CD4-positive, alpha-beta memory T cell (primary cell): ENCODE measurements around the gene OR7G1. TPM values are rescaled to one million over a fixed set of nuclear protein-coding genes. Genes with fewer than 3 reads are reported as not detected.
A peak's percentile ranks its signal among the peaks of the same experiment; 100 is the strongest.

ENCODE experiments used
- CTCF ChIA-PET: fragments of 350-600 bp; sonication (Branson Sonifier 250); formaldehyde crosslinking; loops from one replicate; lab custom pipeline; 2021; ENCODE audit warnings: inconsistent platforms; ENCODE audit not compliant: partially characterized antibody; lab: Charles Lee
- POLR2A ChIA-PET: fragments of 350-600 bp; sonication (Branson Sonifier 250); formaldehyde crosslinking; loops from one replicate; lab custom pipeline; 2021; ENCODE audit not compliant: partially characterized antibody; lab: Charles Lee
- DNase-seq, 5 donors: peaks; one replicate each; pipeline versions ENCODE4 v3.0.0 to v3.0.0-alpha.2; 2020 to 2022; ENCODE audit warnings: mixed read lengths in 1 of 5
- H3K27ac ChIP-seq: one replicate; pipeline ENCODE4 v1.7.0; 2013; ENCODE audit warnings: low read depth, low read length
- H3K27me3 ChIP-seq: 2 replicates; pipeline ENCODE4 v1.7.0; 2013; ENCODE audit warnings: mild to moderate bottlenecking, low read length, moderate library complexity; ENCODE audit not compliant: insufficient read depth
- H3K36me3 ChIP-seq: 2 replicates; pipeline ENCODE4 v1.7.0; 2013; ENCODE audit warnings: mild to moderate bottlenecking, low read length, moderate library complexity; ENCODE audit not compliant: insufficient read depth
- H3K4me1 ChIP-seq: 2 replicates; pipeline ENCODE4 v1.7.0; 2013; ENCODE audit warnings: mild to moderate bottlenecking, low read length, moderate library complexity; ENCODE audit not compliant: insufficient read depth
- H3K4me3 ChIP-seq, 2 donors: one replicate each; pipeline ENCODE4 v1.7.0; 2013; ENCODE audit warnings: low read length in 2 of 2, mild to moderate bottlenecking in 1 of 2
- H3K9me3 ChIP-seq, 2 donors: one replicate each; pipeline ENCODE4 v1.7.0; 2013; ENCODE audit warnings: low read length in 2 of 2, control low read depth in 1 of 2; ENCODE audit not compliant: control insufficient read depth in 1 of 2
- H3K27ac Mint-ChIP-seq, 7 donors: one replicate each; pipeline ENCODE4 v1.8.0; 2020 to 2021; ENCODE audit warnings: mixed read lengths in 7 of 7, mild to moderate bottlenecking in 6 of 7, inconsistent platforms in 3 of 7, moderate library complexity in 3 of 7
- H3K27me3 Mint-ChIP-seq, 2 donors: one replicate each; pipeline ENCODE4 v1.8.0; 2020 to 2021; ENCODE audit warnings: mixed read lengths in 2 of 2
- H3K36me3 Mint-ChIP-seq, 2 donors: one replicate each; pipeline ENCODE4 v1.8.0; 2020 to 2021; ENCODE audit warnings: mixed read lengths in 2 of 2, inconsistent platforms in 1 of 2, mild to moderate bottlenecking in 1 of 2
- H3K4me1 Mint-ChIP-seq, 4 donors: one replicate each; pipeline ENCODE4 v1.8.0; 2020 to 2021; ENCODE audit warnings: mixed read lengths in 4 of 4, mild to moderate bottlenecking in 1 of 4
- H3K4me3 Mint-ChIP-seq, 8 donors: one replicate each; pipeline ENCODE4 v1.8.0; 2020 to 2021; ENCODE audit warnings: mixed read lengths in 8 of 8, mild to moderate bottlenecking in 7 of 8, moderate library complexity in 6 of 8, inconsistent platforms in 3 of 8
- H3K9me3 Mint-ChIP-seq, 8 donors: one replicate each; pipeline ENCODE4 v1.8.0; 2020 to 2021; ENCODE audit warnings: mixed read lengths in 8 of 8, mild to moderate bottlenecking in 5 of 8, inconsistent platforms in 3 of 8, moderate library complexity in 1 of 8
- intact Hi-C: fragments of 100-400 bp; cut with micrococcal nuclease; formaldehyde crosslinking; loops from one replicate; pipeline ENCODE4 v1.15.1; 2023
- polyA plus RNA-seq, 2 donors: library from polyadenylated mRNA; unstranded; fragments of 300-500 nt; fragmentation: Illumina TruSeq; gene quantifications; one replicate each; pipeline ENCODE4 v1.2.3, GENCODE V29; 2021
- total RNA-seq, 2 experiments: library from RNA; stranded (reverse); gene quantifications; one replicate each; pipeline ENCODE4 v1.2.3, GENCODE V29; 2021

The OR7G1 gene
- total and polyA plus RNA-seq, 4 experiments from 2014 or later = not detected

DNA sequence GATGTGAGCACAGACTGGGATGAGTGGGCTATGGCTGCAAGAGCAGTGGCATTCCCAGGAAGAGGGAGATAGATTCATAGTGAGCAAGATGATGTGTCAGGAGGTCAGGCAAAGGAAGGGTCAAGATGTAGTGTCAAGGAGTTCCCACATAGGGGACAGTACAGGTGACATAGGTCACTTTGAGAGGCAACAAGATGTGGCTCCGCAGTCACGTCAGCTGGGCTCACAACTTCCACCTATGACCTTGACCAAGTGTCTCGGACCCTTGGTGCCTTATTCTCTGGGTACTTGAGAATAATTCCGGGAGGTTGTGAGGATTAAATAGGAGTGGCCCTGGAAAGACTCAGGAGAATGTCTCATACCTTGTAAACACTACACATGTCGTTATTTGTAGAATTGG lies 35.1 kb upstream of the OR7G1 start:
- Histone ChIP-seq H3K4me1 (peaks cover 17% of the 10 kb centered on the region), H3K9me3 (no peaks in the 10 kb centered on the region), H3K27me3 (no peaks in the 10 kb centered on the region), H3K4me3 (no peak overlapping the region), H3K36me3 (peaks cover 6% of the 10 kb centered on the region), H3K27ac (no peak overlapping the region)
- H3K4me1 Mint-ChIP-seq = peaks cover 40 to 74% (median 66%) of the 10 kb centered on the region in 4 donors
- ChIA-PET POLR2A (no interaction called here), CTCF (no interaction called here)
- no peaks in the 10 kb centered on the region for H3K27me3 Mint-ChIP-seq
- no peak for DNase-seq
- intact Hi-C loops = no loop called here
- peaks cover 73 to 77% of the 10 kb centered on the region in 2 donors for H3K36me3 Mint-ChIP-seq
- H3K4me3 Mint-ChIP-seq = peak overlapping the region in 2 of 8 donors; percentile 21 to 68
- peaks cover 0 to 18% (median 5%) of the 10 kb centered on the region in 8 donors for H3K9me3 Mint-ChIP-seq
- H3K27ac Mint-ChIP-seq = peak overlapping the region in 4 of 7 donors; percentile 12 to 38 (median 28)

DNA sequence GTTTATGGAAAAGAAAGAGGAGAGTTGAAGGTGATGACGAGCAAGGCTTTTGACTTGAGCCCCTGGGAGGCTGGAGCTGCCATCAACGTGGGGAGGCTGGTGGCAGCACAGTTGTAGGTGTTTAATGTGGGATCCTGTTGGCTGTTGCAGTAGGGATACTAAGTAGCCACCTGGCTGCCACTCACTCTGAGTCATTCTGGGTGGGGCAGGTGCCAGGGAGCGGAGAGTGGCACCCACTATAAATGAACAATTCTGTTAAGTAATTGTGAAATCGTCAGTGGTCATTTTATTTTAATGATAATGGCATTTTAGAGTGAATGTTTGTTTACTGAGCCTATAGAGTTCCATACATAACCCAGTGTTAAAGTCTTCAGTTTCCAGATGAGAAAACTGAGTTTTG lies 34.4 kb upstream of the OR7G1 start:
- Mint-ChIP-seq H3K36me3 (peaks cover 72 to 77% of the 10 kb centered on the region in 2 donors), H3K27me3 (no peaks in the 10 kb centered on the region), H3K27ac (peak overlapping the region in 2 of 7 donors; percentile 36 to 54), H3K4me3 (peak overlapping the region in 2 of 8 donors; percentile 55 to 68), H3K4me1 (peaks cover 39 to 78% (median 66%) of the 10 kb centered on the region in 4 donors), H3K9me3 (peaks cover 0 to 24% (median 12%) of the 10 kb centered on the region in 8 donors)
- Histone ChIP-seq H3K27me3 (no peaks in the 10 kb centered on the region), H3K36me3 (peaks cover 7% of the 10 kb centered on the region), H3K27ac (no peak overlapping the region), H3K9me3 (peaks cover 0 to 3% of the 10 kb centered on the region in 2 donors), H3K4me3 (no peak overlapping the region), H3K4me1 (peaks cover 17% of the 10 kb centered on the region)
- ChIA-PET CTCF (no interaction called here), POLR2A (no interaction called here)
- intact Hi-C loops = no loop called here
- no peak for DNase-seq

DNA sequence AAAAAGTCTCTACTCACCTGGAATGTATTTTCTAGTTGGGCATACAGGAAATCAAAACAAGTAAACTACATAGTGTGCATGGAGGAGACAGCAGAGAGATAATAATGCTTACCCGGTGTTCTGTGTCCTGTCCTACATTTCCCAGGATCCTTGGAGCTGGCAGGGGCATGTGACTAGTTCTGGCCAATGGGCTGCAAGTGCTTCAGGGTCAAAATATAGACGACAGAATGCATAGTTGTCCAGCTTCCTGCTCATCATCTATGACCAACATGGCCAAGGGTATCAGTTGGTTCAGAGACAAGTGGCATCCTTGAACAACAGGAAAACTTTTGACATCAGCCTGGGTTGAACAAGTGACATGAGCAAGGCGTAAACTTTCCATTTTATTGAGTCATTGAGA lies 33.1 kb upstream of the OR7G1 start:
- H3K36me3 ChIP-seq = peaks cover 7% of the 10 kb centered on the region
- CTCF ChIA-PET = no interaction called here

DNA sequence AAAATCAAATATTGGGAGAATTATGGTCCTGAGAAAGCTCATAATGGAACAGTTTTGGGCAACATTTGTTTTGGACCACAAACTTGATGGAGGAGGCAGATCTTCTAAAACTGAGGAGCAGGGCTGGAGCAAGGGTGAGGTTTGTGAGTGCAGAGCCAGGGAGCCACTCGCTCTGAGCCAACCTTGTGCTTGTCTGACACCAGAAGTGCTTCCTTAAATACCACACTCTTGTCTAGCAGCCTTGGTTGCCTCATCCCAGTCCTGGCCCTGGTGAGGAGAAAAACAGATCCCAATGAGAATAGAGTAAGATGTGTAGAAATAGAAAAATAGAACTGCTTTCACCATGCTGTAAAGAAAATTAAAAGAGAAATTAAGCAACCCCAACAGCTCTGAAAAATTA lies 31.3 kb upstream of the OR7G1 start:
- Histone ChIP-seq H3K9me3 (peaks cover 0 to 8% of the 10 kb centered on the region in 2 donors), H3K36me3 (peaks cover 4% of the 10 kb centered on the region), H3K4me1 (peaks cover 27% of the 10 kb centered on the region), H3K27ac (no peak overlapping the region), H3K4me3 (no peak overlapping the region), H3K27me3 (no peaks in the 10 kb centered on the region)
- Mint-ChIP-seq H3K4me1 (peaks cover 44 to 79% (median 64%) of the 10 kb centered on the region in 4 donors), H3K36me3 (peaks cover 66 to 72% of the 10 kb centered on the region in 2 donors), H3K9me3 (peaks cover 0 to 32% (median 17%) of the 10 kb centered on the region in 8 donors), H3K4me3 (no peak overlapping the region), H3K27me3 (no peaks in the 10 kb centered on the region), H3K27ac (no peak overlapping the region)
- CTCF ChIA-PET = no interaction called here
- no peak for DNase-seq
- intact Hi-C loops = no loop called here
- POLR2A ChIA-PET = no interaction called here

More for the DNA sequence above, 33.1 kb upstream of the OR7G1 start:
- intact Hi-C loops = no loop called here
- DNase-seq = no peak
- Histone ChIP-seq H3K4me3 (no peak overlapping the region), H3K27me3 (no peaks in the 10 kb centered on the region), H3K27ac (no peak overlapping the region), H3K9me3 (peaks cover 0 to 8% of the 10 kb centered on the region in 2 donors), H3K4me1 (peaks cover 17% of the 10 kb centered on the region)
- POLR2A ChIA-PET = no interaction called here
- Mint-ChIP-seq H3K36me3 (peaks cover 73 to 79% of the 10 kb centered on the region in 2 donors), H3K27me3 (no peaks in the 10 kb centered on the region), H3K4me1 (peaks cover 36 to 80% (median 64%) of the 10 kb centered on the region in 4 donors), H3K27ac (no peak overlapping the region), H3K9me3 (peaks cover 0 to 32% (median 18%) of the 10 kb centered on the region in 8 donors), H3K4me3 (peak overlapping the region in 1 of 8 donors; percentile 31)

DNA sequence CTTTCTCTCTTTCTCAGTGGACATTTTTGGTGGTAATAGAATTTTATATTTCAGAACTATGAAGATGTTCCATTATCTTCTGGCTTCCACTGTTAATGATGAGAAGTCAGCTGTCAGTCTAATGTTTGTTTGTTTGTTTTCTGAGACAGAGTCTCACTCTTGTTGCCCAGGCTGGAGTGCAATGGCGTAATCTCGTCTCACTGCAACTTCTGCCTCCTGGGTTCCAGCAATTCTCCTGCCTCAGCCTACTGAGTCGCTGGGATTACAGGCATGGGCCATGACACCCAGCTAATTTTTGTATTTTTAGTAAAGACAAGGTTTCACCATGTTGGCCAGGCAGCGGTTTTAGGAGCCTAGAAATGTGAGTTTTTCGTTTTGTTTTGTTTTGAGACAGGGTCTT lies 29.4 kb upstream of the OR7G1 start:
- no peak overlapping the region for H3K27ac ChIP-seq
- Mint-ChIP-seq H3K36me3 (peaks cover 54 to 62% of the 10 kb centered on the region in 2 donors), H3K27ac (peak overlapping the region in 1 of 7 donors; percentile 47), H3K27me3 (no peaks in the 10 kb centered on the region), H3K4me1 (peaks cover 44 to 79% (median 59%) of the 10 kb centered on the region in 4 donors), H3K9me3 (peaks cover 0 to 19% (median 15%) of the 10 kb centered on the region in 8 donors), H3K4me3 (peak overlapping the region in 2 of 8 donors; percentile 15 to 65)
- intact Hi-C loops = no loop called here
- H3K4me1 ChIP-seq = peaks cover 30% of the 10 kb centered on the region
- ChIA-PET POLR2A (no interaction called here), CTCF (no interaction called here)
- H3K36me3 ChIP-seq = peaks cover 4% of the 10 kb centered on the region
- DNase-seq = no peak
- peaks cover 0 to 8% of the 10 kb centered on the region in 2 donors for H3K9me3 ChIP-seq
- no peak overlapping the region for H3K4me3 ChIP-seq
- H3K27me3 ChIP-seq = no peaks in the 10 kb centered on the region

DNA sequence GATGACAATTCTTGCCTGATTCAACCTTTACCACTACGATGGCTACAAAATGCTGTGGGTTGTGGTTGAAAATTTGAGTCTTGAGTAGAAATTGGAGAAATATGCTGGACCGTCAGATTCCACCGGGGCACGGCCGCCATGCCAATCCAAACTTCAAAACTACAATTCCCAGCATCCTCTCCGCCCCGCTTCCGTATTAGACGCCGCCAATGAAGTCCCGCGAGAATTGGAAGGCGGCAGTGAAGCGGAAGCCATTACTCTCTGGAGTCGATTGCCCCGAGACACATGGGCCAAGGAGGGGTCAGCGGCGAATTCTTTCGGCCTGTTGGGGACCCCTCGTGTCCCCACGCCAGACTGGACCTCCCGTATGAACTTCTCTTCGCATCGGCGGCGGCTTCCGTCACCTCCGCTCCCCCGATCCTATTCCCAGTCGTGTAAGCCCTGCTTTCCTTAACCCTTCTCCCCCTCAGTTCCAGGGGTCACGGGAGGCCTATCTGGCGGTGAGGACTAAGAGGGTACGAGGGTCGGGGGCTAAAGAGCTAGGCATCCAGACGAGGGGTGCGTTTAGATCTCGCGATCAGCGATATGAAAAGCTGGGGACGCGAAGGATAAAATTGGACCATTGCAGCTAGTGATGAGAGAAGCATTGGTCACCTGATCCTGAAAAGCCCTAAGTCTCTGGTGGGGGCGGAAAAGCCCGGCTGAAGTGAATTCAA lies 24.8 kb upstream of the OR7G1 start, which contains the start of gene ZNF317:
Gene ZNF317 (plus strand): TSS at position 239 of the 716 bp plus-strand sequence. CDS start 15,620 bp downstream, outside the sequence.
- peak within 1 kb of the TSS; percentile 96 for H3K27ac ChIP-seq
- H3K27me3 Mint-ChIP-seq = peaks cover 1 to 2% of the 10 kb centered on the region in 2 donors
- DNase-seq = peak; percentile 88 to 95 (median 89)
- CTCF ChIA-PET = no interaction called here
- intact Hi-C loops = loop anchor here (1.0 kb wide), 3 partner anchors 295 to 481 kb away; partner anchors contain the start of genes ZNF121, ZNF266 and ZNF561
- H3K36me3 ChIP-seq = peaks cover 3% of the 10 kb centered on the region
- POLR2A ChIA-PET = interaction anchor here (0.8 kb wide), 1 partner anchor 628 kb away, joined by 4 read pairs; the partner anchor contains the start of gene ZNF846
- peaks cover 25% of the 10 kb centered on the region for H3K4me1 ChIP-seq
- peaks cover 0 to 8% of the 10 kb centered on the region in 2 donors for H3K9me3 ChIP-seq
- H3K4me3 Mint-ChIP-seq = peak within 1 kb of the TSS; percentile 95 to 99 (median 98)
- peak within 1 kb of the TSS; percentile 95 to 99 (median 98) for H3K27ac Mint-ChIP-seq
- H3K27me3 ChIP-seq = no peaks in the 10 kb centered on the region
- peak within 1 kb of the TSS; percentile 82 to 88 for H3K4me3 ChIP-seq
- H3K36me3 Mint-ChIP-seq = peaks cover 19 to 32% of the 10 kb centered on the region in 2 donors
- H3K4me1 Mint-ChIP-seq = peaks cover 29 to 48% (median 37%) of the 10 kb centered on the region in 4 donors
- H3K9me3 Mint-ChIP-seq = peaks cover 0 to 11% (median 9%) of the 10 kb centered on the region in 8 donors

DNA sequence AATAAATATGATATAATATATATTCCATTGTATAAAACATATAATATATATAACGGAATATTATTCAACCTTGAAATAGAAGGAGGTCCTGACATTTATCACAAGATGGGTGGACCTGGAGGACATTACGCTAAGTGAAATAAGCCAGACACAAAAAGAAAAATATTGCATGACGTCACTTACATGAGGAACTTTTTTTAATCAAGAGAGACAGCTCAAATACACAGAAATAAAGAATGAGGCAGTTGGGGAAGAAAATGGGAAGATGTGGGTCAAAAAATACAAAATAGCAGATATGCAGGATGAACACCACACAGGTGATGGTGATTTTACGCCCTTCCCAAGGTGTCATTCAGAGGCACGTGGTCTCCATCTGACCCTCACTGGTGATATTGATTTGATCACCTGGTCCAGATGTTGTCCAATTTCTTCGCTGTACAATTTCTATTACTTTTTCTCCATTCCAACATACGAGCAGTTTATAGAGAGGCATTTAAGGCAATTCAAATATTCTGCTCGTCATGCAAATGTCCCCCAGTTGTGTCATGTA lies 24.1 kb upstream of the OR7G1 start:
- Mint-ChIP-seq H3K4me1 (peaks cover 27 to 44% (median 35%) of the 10 kb centered on the region in 4 donors), H3K27ac (peak overlapping the region; percentile 95 to 99 (median 98)), H3K27me3 (peaks cover 2% of the 10 kb centered on the region in 2 donors), H3K36me3 (peaks cover 12 to 26% of the 10 kb centered on the region in 2 donors), H3K4me3 (peak overlapping the region; percentile 95 to 99 (median 98)), H3K9me3 (peaks cover 0 to 5% (median 3%) of the 10 kb centered on the region in 8 donors)
- no peaks in the 10 kb centered on the region for H3K27me3 ChIP-seq
- H3K36me3 ChIP-seq = no peaks in the 10 kb centered on the region
- no peak for DNase-seq
- H3K27ac ChIP-seq = peak overlapping the region; percentile 96
- peaks cover 25% of the 10 kb centered on the region for H3K4me1 ChIP-seq
- CTCF ChIA-PET = no interaction called here
- H3K4me3 ChIP-seq = peak overlapping the region; percentile 82 to 88
- POLR2A ChIA-PET = no interaction called here
- H3K9me3 ChIP-seq = peaks cover 0 to 2% of the 10 kb centered on the region in 2 donors
- intact Hi-C loops = loop anchor here (1.0 kb wide), 3 partner anchors 296 to 482 kb away; partner anchors contain the start of genes ZNF121, ZNF266 and ZNF561
